ENCODE measurements around the gene CHRM5. TPM values are rescaled to one million over a fixed set of nuclear protein-coding genes. Genes with fewer than 3 reads are reported as not detected.

CHRM5 gene
- total and polyA plus RNA-seq, 2 of the 8 experiments (the other 6 are each of a cell fraction or from before 2014, with no cell fraction given): not detected

GRCh38 chr15:33985287-33985686 is 17.0 kb downstream of the CHRM5 start:
- Histone ChIP-seq H3K4ac (replicated peaks; ENCODE audit: insufficient read length, low read depth, low read length) (no peak overlapping the region), H2BK15ac (ENCODE audit: low read length) (no peak overlapping the region), H3K9me3 (ENCODE audit: insufficient read depth in 2 of 2, low read depth in 1 of 2, low read length in 1 of 2) (no peaks in the 10 kb centered on the region), H4K20me1 (replicated peaks in 1 of 2; ENCODE audit: control insufficient read depth in 1 of 2, insufficient read depth in 2 of 2, low read length in 2 of 2) (no peaks in the 10 kb centered on the region), H3K23ac (ENCODE audit: insufficient read length) (no peak overlapping the region), H3K14ac (ENCODE audit: insufficient read length) (no peak overlapping the region), H4K5ac (ENCODE audit: insufficient read length, low read depth, low read length) (no peak overlapping the region), H2BK12ac (ENCODE audit: low read depth, low read length) (no peak overlapping the region; the same call in 1 of the 2 replicates), H3K9ac (replicated peaks in 1 of 4; ENCODE audit: extremely low read depth in 1 of 4, low read depth in 3 of 4, low read length in 3 of 4) (no peak overlapping the region), H2BK5ac (ENCODE audit: low read depth, low read length) (no peak overlapping the region), H3K36me3 (ENCODE audit: control insufficient read depth in 2 of 4, insufficient read depth in 4 of 4, low read length in 3 of 4) (no peaks in the 10 kb centered on the region), H3K23me2 (ENCODE audit: low read depth, low read length) (no peaks in the 10 kb centered on the region), H3K27me3 (replicated peaks in 1 of 4; ENCODE audit: control insufficient read depth in 3 of 4, extremely low read depth in 1 of 4, insufficient read depth in 3 of 4, low read length in 3 of 4) (no peaks in the 10 kb centered on the region), H3K4me2 (ENCODE audit: insufficient read depth in 1 of 2, low read depth in 2 of 2, low read length in 2 of 2) (no peak overlapping the region; a peak in 1 of 4 replicates), H3K4me1 (replicated peaks in 1 of 4; ENCODE audit: control insufficient read depth in 3 of 4, insufficient read depth in 4 of 4, low read length in 3 of 4) (peaks cover 0 to 5% (median 0%) of the 10 kb centered on the region in 4 experiments; a peak in 1 of 7 replicates), H2AFZ (ENCODE audit: low read length) (no peak overlapping the region), H2BK120ac (replicated peaks; ENCODE audit: low read depth, low read length) (no peak overlapping the region), H2BK20ac (ENCODE audit: low read length) (no peak overlapping the region), H3K18ac (ENCODE audit: extremely low read depth, low read length) (no peak overlapping the region), H2AK5ac (ENCODE audit: low read depth, low read length) (no peak overlapping the region), H3K56ac (replicated peaks; ENCODE audit: insufficient read length, low read depth, low read length) (no peak overlapping the region), H4K91ac (replicated peaks; ENCODE audit: insufficient read length, low read length) (no peak overlapping the region), H3K4me3 (ENCODE audit: extremely low read depth in 1 of 4, insufficient read depth in 2 of 4, low read depth in 3 of 4, low read length in 4 of 4) (no peak overlapping the region), H3K79me2 (ENCODE audit: control insufficient read depth in 1 of 2, insufficient read depth in 2 of 2, low read length in 2 of 2) (no peaks in the 10 kb centered on the region), H3K27ac (ENCODE audit: low read depth, low read length) (no peak overlapping the region), H3K79me1 (ENCODE audit: low read depth, low read length) (no peaks in the 10 kb centered on the region), H4K8ac (ENCODE audit: extremely low read depth, insufficient read depth, low read length) (no peak overlapping the region)
- DNase-seq (ENCODE audit: low read depth in 1 of 2, low spot score in 2 of 2): peak in 1 of 2 experiments; percentile 13
- WGBS, 2 experiments (ENCODE audit: extremely low coverage in 1 of 2, insufficient coverage in 1 of 2, insufficient read length in 1 of 2, insufficient replicate concordance in 2 of 2, low coverage in 1 of 2, low lambda C conversion rate in 2 of 2, missing lambda C conversion rate in 1 of 2): 69% methylated on average over 1 of the region's 1 CpG; no CpG with 5 or more reads in 1 of the 2 experiments
- ChIA-PET CTCF (ENCODE audit: partially characterized antibody) (interaction anchor here (0.6 to 2.5 kb wide), 6 partner anchors 9 to 251 kb away, joined by 3 to 13 read pairs (median 4); partner anchors contain the start of gene CHRM5), POLR2A (ENCODE audit: partially characterized antibody) (interaction anchor here (0.8 kb wide), 1 partner anchor 87 kb away, joined by 3 read pairs; no protein-coding TSS in a partner anchor)
- TF ChIP-seq TEAD4 (IDR thresholded peaks at IDR 0.05; ENCODE audit: low read depth, low read length) (0 out of 2 replicates have a peak, but pooled peaks have one; percentile 30), CBX5 (IDR thresholded peaks at IDR 0.05; ENCODE audit: low read depth, low read length) (no peak)
- no peak for FAIRE-seq
